ENCODE data around the gene ST3GAL2.

- TF ChIP-seq, protein P1, sequence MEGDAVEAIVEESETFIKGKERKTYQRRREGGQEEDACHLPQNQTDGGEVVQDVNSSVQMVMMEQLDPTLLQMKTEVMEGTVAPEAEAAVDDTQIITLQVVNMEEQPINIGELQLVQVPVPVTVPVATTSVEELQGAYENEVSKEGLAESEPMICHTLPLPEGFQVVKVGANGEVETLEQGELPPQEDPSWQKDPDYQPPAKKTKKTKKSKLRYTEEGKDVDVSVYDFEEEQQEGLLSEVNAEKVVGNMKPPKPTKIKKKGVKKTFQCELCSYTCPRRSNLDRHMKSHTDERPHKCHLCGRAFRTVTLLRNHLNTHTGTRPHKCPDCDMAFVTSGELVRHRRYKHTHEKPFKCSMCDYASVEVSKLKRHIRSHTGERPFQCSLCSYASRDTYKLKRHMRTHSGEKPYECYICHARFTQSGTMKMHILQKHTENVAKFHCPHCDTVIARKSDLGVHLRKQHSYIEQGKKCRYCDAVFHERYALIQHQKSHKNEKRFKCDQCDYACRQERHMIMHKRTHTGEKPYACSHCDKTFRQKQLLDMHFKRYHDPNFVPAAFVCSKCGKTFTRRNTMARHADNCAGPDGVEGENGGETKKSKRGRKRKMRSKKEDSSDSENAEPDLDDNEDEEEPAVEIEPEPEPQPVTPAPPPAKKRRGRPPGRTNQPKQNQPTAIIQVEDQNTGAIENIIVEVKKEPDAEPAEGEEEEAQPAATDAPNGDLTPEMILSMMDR (IDR thresholded peaks at IDR 0.05): no peak
- TF ChIP-seq POLR2A (IDR thresholded peaks at IDR 0.05): no peak
Observed at GRCh38 chr16:70394853-70395252, 44.0 kb downstream of the ST3GAL2 start.
